B cell (primary cell): Measurements from ENCODE around the gene MED20.

ENCODE experiments used
- EZH2 ChIP-seq: IDR thresholded peaks from 2 replicates; pipeline ENCODE4 v1.6.1; 2012; ENCODE audit warnings: borderline replicate concordance, low read depth, mild to moderate bottlenecking, moderate library complexity, low read length; ENCODE audit not compliant: insufficient read depth, poor library complexity, severe bottlenecking
- TF ChIP-seq, protein P1 (sequence below): fragments of 200-600 bp; IDR thresholded peaks from one replicate; pipeline ENCODE4 v1.8.0; 2022; ENCODE audit warnings: antibody characterized with exemption, mild to moderate bottlenecking

- TF ChIP-seq, protein P1, sequence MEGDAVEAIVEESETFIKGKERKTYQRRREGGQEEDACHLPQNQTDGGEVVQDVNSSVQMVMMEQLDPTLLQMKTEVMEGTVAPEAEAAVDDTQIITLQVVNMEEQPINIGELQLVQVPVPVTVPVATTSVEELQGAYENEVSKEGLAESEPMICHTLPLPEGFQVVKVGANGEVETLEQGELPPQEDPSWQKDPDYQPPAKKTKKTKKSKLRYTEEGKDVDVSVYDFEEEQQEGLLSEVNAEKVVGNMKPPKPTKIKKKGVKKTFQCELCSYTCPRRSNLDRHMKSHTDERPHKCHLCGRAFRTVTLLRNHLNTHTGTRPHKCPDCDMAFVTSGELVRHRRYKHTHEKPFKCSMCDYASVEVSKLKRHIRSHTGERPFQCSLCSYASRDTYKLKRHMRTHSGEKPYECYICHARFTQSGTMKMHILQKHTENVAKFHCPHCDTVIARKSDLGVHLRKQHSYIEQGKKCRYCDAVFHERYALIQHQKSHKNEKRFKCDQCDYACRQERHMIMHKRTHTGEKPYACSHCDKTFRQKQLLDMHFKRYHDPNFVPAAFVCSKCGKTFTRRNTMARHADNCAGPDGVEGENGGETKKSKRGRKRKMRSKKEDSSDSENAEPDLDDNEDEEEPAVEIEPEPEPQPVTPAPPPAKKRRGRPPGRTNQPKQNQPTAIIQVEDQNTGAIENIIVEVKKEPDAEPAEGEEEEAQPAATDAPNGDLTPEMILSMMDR: no peak
- no peak for TF ChIP-seq EZH2
Measured at GRCh38 chr6:41921712-41921998, 716 bp upstream of the MED20 start.
